Left ventricle myocardium superior (tissue), 1 donor: ENCODE results near the gene ABHD15. TPM values are rescaled to one million over a fixed set of nuclear protein-coding genes. Genes with fewer than 3 reads are reported as not detected.
"Not testable (repeated sequence)": the region's sequence is repeated elsewhere in the genome, so short reads cannot be mapped to it uniquely, and the experiment has no call there.

ENCODE experiments used
- ATAC-seq: fragments of 200-7000 bp; cut with Tn5 transposase; one replicate; pipeline ENCODE4 v1.9.1; 2020; ENCODE audit warnings: mild to moderate bottlenecking, moderate library complexity
- DNase-seq: peaks from one replicate; pipeline ENCODE4 v3.0.0-alpha.2; 2020
- intact Hi-C: fragments of 100-400 bp; cut with micrococcal nuclease; formaldehyde crosslinking; loops from one replicate; pipeline ENCODE4 v1.11.0; 2022
- total RNA-seq: library from RNA; stranded (reverse); fragmentation: NEBNext Ultra II Directional; extraction: Animal tissue kit (Norgen Biotek cat#: 25700); gene quantifications from one replicate; pipeline ENCODE4 v1.2.1, GENCODE V29; 2021
- donor health status: DM: no; HTN: yes; CAD: no; lungs with severe emphysema.

The ABHD15 gene
- total RNA-seq, 1 donor from 2014 or later = 6.4 TPM

- DNase-seq (no peak), ATAC-seq (no peak)
- intact Hi-C loops = no loop called here
Observed at GRCh38 chr17:29559640-29560039, 7.2 kb downstream of the ABHD15 start.

DNA sequence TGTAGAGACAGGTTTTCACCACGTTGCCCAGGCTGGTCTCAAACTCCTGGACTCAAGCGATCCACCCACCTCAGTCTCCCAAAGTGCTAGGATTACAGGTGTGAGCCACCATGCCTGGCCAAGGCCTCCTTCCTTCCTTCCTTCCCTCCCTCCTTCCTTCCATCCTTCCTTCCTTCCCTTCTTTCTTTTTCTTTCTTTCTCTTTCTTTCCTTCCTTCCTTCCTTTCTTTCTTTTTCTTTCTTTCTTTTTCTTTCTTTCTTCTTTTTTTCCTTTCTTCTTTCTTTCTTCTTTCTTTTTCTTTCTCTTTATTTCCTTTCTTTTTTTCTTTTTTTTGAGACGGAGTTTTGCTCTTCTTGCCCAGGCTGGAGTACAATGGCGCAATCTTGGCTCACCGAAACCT is 8.7 kb downstream of the ABHD15 start:
- intact Hi-C loops, ATAC-seq, DNase-seq: not testable (repeated sequence)

- DNase-seq = no peak
- no peak for ATAC-seq
- intact Hi-C loops = no loop called here
Observed at GRCh38 chr17:29557739-29558116, 9.1 kb downstream of the ABHD15 start.

- intact Hi-C loops = no loop called here
- no peak for ATAC-seq
- no peak for DNase-seq
Observed at GRCh38 chr17:29557085-29557738, 9.6 kb downstream of the ABHD15 start.

DNA sequence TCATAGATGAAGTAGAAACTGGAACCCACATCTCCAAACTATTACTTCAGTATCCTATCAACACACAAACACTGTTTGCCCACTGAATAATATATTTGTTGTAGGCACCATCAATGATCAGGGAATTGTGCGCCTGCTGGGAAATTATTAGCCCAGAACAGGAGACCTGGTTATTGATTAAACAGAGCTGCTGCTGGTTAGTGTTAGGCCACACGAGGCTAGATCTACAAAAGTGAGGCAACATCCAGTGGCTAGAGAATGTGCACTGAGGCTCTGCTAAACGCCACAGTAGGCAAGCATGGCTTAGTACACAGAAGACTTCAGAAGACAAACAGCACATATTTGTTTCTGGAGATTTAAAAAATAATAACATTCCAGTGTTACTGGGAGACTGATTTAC is 11.0 kb downstream of the ABHD15 start:
- DNase-seq (no peak), ATAC-seq (no peak)
- intact Hi-C loops = no loop called here

GRCh38 chr17:29549177-29549923 is 17.5 kb downstream of the ABHD15 start:
- DNase-seq (no peak), ATAC-seq (peak; percentile 42)
- intact Hi-C loops = no loop called here

GRCh38 chr17:29546830-29547229 is 20.0 kb downstream of the ABHD15 start:
- intact Hi-C loops = no loop called here
- ATAC-seq (no peak), DNase-seq (no peak)

- intact Hi-C loops = no loop called here
Observed at GRCh38 chr17:29546085-29546484, 20.8 kb downstream of the ABHD15 start.

GRCh38 chr17:29544066-29544465 is 22.8 kb downstream of the ABHD15 start:
- intact Hi-C loops = no loop called here
- no peak for ATAC-seq
- no peak for DNase-seq

More at GRCh38 chr17:29546085-29546484, 20.8 kb downstream of the ABHD15 start:
- no peak for ATAC-seq
- DNase-seq = no peak

DNA sequence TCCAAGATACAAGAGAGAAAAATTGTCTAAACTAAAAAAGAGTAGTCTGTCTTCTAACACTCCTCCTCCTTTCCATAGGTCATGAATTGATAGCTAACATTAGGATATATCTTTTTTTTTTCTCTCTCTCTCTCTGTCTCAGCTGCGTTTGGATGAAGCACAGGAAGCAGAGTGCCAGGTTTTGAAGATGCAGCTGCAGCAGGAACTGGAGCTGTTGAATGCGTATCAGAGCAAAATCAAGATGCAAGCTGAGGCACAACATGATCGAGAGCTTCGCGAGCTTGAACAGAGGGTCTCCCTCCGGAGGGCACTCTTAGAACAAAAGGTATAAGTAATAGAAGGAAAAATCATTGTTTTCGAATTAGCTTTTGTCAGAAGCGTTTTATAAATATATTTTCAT is 32.9 kb downstream of the ABHD15 start:
- ATAC-seq = no peak
- no peak for DNase-seq
- intact Hi-C loops = no loop called here

DNA sequence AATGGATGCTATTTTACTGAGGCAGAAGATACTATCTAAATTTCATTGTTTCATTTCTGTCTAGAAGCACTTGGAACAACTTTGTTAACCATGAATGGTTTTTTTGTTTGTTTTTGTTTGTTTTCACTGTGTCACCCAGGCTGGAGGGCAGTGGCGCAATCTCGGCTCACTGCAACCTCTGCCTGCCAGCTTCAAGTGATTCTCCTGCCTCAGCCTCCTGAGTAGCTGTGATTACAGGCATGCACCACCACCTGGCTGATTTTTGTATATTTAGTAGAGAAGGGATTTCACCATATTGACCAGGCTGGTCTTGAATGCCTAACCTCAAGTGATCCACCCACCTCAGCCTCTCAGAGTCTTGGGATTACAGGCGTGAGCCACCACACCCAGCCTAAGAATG is 40.5 kb downstream of the ABHD15 start:
- intact Hi-C loops = no loop called here
- ATAC-seq (no peak), DNase-seq (no peak)

DNA sequence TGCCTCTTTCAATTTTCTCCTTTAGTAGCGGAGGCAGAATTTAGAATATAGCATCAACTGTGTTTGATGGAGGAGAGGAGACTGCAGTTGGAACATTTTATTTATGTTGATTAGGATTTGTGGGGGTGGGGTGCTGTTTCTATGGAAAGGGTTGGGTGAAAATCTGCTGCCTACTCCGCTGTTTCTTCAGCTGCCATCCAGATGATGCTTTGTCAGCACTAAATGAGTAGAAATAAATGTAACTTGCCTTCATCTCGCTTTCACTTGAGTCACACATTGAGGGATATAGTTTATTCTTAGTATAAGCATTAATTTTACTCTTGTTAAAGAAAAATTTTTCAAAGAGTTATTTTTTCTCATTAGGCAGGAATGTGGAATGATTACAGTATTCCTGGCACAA is 42.1 kb downstream of the ABHD15 start:
- no peak for ATAC-seq

DNA sequence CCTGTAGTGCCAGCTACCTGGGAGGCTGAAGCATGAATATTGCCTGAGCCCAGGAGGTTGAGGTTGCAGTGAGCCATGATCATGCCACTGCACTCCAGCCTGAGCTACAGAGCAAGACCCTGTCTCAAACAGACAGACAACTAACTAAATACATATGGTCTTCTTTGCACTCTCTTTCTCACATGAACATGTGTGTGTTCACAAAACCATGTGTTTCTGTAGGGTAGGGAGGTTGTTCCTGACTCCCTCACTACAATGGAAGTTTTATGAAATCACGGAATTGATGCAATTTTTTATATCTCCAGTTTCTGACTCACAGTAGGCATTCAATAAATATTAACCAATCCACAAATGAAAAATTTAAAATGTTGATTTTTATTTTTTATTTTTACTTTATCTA is 48.5 kb downstream of the ABHD15 start:
- intact Hi-C loops = no loop called here

More for the DNA sequence above, 42.1 kb downstream of the ABHD15 start:
- intact Hi-C loops = no loop called here
- no peak for DNase-seq

GRCh38 chr17:29514792-29515191 is 52.0 kb downstream of the ABHD15 start:
- intact Hi-C loops = no loop called here
- no peak for ATAC-seq
- DNase-seq = no peak

More for the DNA sequence above, 48.5 kb downstream of the ABHD15 start:
- no peak for ATAC-seq
- DNase-seq = no peak

- ATAC-seq (no peak), DNase-seq (no peak)
- intact Hi-C loops = no loop called here
Observed at GRCh38 chr17:29510953-29511352, 55.9 kb downstream of the ABHD15 start.

Other genes with a start within 250 kb of the ABHD15 start
- gene TAOK1, start 176.7 kb downstream of the ABHD15 start, total RNA-seq = 43.0 TPM
- gene TP53I13, start 1.7 kb upstream of the ABHD15 start, total RNA-seq = 40.1 TPM
- 31.5 TPM for gene GIT1, start 22.6 kb upstream of the ABHD15 start, total RNA-seq
- gene ANKRD13B, start 26.1 kb upstream of the ABHD15 start, total RNA-seq = 8.3 TPM
- 104 TPM for gene CORO6, start 55.9 kb upstream of the ABHD15 start, total RNA-seq